Stimulated activated CD8-positive, alpha-beta memory T cell treated with anti-CD3 and anti-CD28 coated beads, Interleukin-12 subunit alpha, Interleukin-12 subunit beta, amount 100 ng/mL, for 1 hour (primary cell): Measurements from ENCODE around the gene L3MBTL1.

Experiments
- DNase-seq: peaks from one replicate; pipeline ENCODE4 v3.0.0-alpha.2; 2020; ENCODE audit warnings: low read depth

L3MBTL1 gene

DNA sequence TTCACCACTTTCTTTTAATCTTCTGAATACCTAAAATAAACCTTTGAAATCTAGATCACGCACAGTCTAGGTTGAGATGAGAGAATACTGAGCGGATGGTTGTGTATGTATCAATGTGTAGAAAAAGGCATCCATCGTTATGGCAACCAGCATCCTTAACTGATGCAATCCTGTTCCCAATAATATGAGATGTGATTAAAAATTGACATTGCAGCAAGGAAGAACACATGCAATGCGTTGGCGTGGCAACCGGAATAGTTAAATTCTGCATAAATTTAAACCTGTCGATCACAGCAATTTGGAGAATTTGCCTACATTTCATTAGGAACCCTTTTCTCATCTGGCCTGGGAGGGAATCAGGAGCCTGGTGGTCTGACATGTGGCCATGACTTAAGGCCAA lies 1.3 kb upstream of the L3MBTL1 start:
- DNase-seq: no peak

DNA sequence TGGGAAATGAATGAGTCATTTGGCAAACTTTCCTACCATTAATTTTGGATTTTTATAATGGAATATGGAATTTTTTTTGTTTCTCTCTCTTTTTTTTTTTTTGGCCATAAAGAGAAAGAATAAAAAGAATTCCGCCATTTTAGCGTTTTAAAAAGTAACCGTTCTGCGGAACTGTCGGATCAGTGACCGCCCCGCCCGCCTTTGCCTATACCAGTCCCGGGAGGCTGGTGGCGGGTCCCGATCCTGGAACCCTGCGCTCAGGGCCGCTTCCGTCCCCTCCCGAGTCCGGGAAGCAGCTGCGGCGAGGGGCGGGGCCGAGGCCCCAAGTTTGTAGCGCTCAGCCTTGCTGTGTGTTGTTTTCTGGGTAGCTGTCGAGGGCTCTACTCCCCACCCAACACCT lies 609 bp downstream of the L3MBTL1 start:
- DNase-seq: no peak

DNA sequence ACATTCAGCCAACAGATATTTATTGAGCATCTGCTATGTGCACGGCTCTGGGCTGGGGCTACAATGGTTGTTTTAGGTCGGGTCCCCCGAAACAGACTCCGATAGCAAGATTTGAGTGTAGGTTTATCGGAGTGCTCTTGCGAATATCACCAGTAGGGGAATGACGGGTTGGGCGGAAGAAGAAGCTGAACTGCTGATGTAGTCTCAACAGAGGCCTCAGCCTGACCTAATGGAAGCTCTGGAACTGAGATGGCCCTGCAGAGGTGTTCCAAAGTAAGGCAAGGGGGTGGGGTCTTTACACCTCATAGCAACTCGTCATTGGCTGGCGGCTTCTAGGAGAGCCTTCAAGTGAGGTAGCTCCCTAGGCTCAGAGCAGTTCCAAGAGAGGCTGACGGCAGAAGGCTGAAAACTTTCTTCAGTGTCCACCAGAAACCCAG lies 1.1 kb downstream of the L3MBTL1 start:
- DNase-seq: no peak

DNA sequence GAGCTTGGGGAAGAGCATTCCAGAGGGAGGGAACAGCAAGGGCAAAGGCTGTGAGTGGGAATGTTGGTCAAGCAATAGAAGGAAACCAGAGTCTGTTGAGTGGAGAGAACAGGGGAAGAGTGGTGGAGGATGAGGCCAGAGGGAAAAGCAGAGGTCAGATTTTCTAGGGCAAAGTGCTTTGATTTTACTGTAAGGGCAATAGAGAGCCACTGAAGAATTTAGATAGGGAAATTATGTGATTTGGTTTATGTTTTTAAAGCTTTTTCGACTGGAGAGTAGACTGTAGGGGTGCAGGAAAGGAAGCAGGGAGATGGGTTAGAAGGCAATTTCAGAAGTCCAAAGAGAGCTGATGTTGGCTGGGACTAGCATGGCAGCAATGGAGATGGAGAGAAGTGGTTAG lies 4.4 kb downstream of the L3MBTL1 start:
- DNase-seq: no peak

DNA sequence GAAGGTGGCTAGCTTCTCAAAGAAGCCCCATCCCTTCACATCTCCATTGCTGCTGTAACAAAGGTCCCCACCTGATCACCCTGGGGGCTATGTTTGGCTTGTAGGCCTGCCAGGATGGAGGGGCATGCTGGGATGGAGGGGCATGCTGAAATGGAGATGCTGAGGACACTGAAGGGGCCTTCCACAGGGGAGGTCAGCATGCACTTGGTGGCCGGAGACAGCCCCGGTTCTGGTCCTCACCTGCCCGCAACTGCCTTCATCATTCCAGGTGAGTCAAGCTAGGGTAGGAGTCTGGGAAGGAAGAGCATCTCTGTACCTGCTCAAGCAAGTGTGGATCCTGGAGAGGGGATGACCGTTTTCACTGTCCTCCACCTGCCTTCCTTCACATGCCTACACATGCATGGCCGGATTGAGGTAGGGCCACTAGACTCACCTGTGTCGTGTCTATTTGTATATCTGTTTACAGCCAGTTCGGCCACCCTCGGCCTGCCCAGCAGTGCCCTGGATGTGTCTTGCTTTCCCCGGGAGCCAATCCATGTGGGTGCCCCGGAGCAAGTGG lies 6.0 kb downstream of the L3MBTL1 start:
- DNase-seq: no peak

DNA sequence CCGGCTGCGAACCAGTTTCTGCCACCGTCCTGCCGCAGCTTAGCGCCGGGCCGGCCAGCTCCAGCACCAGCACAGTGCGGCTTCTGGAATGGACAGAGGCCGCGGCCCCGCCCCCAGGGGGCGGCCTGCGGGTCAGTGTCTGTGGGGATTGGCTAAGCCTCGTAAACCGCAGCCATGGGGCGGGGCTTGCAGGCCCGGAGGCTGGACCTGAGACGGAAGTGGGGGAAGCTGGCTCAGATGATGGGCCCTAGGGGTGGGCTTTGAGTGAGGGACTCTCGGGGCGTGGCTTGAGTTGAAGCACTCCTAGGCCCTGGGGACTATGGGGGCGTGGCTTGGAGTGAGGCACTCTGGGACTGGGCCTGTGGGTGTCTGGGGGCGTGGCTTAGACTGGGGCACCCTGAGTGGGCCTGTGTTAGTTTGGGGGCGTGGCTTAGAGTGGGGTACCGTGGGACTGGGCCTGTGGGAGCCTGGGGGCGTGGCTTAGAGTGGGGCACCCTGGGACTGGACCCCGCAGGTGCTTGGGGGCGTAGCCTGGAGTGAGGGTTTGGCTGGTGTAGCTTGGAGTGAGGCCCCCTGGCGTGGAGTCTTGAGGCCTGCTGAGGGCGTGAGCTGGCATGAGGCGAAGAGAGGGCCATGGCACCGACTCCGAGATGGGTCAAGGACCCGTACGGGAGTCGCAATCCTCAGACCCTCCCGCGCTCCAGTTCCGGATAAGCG lies 6.6 kb downstream of the L3MBTL1 start:
- DNase-seq: peak; percentile 81

DNA sequence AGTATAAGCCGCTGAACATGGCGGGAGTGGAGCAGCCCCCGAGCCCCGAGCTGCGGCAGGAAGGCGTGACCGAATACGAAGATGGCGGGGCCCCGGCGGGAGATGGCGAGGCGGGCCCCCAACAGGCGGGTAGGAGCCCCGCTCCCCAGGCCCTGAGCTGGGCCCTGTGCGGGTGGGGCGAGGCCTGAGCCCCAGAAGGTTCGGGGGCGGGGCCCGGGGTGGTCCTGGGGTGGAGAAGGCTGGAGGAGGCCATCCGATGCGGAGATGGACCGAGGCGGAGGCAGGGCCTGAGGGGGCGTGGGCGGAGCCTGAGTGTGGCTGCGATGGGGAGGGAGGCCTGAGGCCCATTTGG lies 7.1 kb downstream of the L3MBTL1 start:
- DNase-seq: no peak

DNA sequence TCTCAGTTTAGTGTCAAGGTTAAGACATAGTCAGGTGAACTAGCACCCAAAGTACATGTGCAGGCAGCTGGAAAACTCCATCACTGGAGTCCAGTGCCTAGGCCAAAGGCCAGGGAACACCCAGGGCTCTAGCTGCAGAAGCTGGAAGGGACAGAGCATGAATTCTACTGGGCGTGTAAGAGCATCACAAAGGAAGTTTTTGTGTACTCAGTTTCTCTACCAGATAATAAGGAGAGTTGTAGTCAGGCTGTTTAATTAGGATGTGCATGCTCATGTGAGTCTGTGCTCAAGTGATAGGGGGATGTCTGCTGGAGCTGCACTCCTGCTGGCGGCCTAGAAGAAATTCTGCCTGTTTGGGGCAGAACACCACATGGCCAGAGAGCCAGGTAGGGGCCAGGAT lies 8.1 kb downstream of the L3MBTL1 start:
- no peak for DNase-seq

DNA sequence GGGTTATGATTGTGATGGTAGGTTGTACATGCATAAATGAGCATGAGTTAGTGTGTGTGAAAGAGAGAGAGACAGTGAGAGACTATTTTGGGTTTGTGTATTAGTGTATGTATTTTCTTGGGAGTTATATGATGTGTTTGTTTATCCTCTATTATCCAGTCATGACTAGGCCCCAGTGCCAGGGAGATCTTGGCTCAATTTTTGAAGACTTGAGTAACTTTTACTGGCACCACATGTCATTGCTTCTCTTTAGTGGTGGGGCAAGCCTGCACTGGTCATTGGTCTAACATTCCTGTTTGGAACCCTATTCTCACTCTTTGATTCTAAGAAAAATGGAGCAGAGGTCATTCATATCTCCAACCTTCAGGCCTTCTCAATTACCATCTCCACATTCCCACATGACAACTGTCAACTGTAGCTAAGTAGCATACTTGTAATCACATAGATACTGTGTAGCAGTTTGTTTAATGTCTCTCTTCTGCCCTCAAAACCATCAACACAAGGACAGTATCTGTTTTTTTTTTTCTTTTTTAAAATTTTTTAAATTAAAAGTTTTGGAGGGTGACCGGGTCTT lies 8.8 kb downstream of the L3MBTL1 start:
- no peak for DNase-seq

DNA sequence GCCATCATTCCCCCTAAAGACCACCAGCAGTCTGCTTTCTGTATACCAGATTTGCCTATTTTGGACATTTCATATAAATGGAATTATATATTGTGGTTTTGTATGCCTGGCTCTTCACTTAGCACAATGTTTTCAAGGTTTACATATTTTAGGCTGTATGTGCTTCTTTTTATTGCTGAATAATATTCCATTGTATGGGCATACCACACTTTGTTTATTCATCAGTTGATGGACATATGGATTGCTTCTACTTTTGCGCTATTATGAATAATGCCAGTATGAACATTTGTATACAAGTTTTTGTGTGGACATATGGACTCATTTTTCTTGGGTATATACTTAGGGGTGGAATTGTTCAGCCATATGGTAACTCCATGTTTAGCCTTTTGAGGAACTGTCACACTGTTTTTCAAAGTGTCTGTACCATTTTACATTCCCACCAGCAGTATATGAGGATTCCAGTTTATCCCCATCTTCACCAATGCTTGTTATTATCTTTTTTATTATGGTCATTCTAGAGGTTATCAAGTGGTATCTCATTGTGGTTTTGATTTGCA lies 12.7 kb downstream of the L3MBTL1 start:
- DNase-seq: no peak

DNA sequence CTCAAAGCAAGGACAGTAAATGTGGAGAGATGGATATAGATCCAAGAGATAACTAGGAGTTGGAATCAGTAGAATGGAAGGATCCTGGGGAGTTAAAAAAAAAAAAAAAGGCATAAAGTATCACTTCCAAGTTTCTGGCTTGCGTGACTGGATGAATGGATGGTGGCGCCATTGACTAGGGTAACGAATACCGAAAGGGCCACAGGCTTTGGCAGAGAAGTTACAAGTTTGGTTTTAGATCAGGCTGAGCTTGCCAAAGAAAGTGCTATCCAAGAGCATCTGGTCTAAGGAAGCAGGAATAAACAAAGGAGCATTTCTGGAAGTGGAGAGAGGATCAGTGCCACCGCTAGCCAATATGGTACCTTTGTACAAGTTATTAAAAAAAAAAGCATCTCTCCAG lies 17.5 kb downstream of the L3MBTL1 start:
- no peak for DNase-seq

DNA sequence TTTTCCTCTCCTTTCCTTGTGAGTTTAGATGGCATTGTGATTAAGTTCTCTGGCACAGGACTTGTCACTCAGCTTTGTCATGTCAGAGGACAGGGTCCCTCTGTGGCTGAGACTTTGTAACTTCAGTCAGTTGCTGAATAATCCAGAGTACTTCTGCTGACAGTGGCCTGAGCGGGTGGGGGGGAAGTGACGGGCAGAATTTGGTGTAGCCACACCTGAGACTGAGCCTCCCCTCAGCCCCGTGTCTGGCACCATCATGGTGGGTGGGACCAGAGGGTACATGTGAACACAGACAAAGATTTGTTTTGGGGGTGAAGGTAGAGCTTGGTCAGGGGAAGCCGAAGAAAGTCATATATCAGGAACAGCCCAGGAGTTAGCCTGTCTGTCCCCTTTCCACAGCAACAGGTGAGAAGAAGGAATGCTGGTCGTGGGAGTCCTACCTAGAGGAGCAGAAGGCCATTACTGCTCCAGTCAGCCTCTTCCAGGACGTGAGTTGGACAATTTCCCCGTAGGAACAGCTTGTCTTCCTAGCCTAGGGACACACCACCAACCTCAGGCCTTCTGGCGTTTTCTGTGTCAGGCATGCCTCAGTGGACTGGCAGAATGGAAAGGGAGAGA lies 20.9 kb downstream of the L3MBTL1 start:
- no peak for DNase-seq

DNA sequence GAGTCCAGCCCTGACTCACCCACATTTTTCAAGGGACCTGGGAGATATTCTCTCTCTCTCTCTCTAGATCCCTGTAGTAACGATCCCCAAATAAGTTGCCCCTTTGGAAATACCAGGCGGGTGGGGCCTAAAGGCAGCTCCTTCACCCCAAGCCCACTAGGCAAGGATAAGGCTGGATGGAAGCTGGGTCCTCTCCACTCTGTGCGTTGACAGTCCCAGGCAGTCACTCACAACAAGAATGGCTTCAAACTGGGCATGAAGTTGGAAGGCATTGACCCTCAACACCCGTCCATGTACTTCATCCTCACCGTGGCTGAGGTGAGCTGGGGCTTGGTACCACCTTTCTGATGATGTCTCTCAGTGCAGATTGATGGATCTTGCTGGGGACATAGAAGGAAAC lies 21.6 kb downstream of the L3MBTL1 start:
- no peak for DNase-seq

DNA sequence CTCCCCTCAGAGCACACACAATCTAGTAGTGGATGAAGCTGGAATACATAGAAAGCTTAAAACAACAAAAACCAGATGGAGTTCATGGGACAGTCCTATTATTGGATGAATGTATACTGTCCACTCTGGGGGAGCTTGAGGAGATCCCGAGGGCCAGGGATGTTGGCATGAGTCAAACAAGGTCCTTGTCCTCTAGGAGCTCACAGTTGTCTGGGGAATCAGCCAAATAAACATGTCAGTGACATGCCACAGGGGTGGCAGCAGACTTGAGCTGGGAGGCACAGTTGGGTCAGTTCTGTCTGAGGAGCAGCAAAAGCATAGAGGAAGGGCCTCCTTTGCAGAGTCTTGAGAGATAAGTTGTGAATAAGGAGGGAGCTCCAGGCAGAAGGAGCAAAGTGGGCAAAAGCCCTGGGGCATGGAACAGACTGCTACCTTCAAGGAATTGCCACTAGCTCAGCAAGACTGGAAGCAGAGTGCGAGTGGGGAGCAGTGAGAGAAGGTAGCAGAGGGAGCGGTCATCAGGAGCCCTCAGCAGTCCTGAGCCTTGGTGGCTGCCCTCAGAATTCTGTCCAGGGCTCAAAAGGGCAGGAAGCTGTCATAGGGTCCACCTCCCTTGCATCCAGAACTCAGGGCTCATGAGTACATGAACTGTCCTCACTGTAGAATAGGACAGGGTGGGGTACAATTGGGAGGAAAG lies 22.1 kb downstream of the L3MBTL1 start:
- DNase-seq: no peak

DNA sequence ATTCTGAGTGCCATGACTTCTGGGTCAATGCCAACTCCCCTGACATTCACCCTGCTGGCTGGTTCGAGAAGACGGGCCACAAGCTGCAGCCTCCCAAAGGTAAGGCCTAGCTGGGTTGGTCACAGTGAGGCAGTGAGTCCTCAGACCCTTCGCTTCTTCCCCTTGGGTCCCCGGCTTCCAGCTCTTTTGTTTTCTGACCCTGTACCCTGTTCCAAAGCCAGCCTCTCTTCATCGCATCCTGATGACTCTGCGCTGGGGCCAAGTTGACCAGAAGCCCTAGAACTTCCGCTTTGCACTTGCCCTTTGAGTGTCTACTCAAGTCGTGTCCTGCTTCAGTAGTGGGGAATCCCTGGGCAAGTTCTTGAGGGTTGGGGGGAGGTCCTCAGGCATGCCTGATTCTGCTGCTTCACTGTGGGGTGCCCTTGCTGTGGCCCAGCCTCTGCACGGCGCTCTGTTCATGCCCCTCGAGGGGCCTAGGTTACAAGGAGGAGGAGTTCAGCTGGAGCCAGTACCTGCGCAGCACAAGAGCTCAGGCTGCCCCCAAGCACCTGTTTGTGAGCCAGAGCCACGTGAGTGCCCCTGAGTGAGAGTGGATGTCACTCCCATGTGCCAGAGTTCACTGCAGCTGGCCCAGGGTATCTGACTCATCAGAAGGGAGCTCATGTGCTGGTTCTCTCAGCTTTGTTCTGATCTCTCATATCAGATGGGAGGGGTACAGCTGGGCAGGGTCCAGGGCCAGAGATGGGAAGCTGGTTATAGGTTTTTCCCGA lies 23.0 kb downstream of the L3MBTL1 start:
- no peak for DNase-seq

DNA sequence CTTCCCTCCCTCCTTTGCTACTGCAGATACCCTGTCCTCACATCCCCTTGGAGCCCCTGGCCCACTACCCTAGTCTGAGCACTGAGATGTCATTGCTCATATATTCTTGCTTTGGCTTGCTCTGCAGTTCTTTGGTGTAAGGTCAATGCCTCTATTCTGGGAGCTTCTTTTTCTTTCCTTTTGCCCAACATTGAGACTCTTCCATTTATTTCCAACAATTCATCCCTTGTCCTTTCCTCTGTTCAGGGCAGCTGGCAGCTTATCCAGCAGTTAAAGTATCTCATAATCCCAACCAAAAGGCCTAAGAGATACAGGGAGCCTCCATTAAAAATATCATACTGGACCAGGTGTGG lies 23.6 kb downstream of the L3MBTL1 start:
- no peak for DNase-seq

DNA sequence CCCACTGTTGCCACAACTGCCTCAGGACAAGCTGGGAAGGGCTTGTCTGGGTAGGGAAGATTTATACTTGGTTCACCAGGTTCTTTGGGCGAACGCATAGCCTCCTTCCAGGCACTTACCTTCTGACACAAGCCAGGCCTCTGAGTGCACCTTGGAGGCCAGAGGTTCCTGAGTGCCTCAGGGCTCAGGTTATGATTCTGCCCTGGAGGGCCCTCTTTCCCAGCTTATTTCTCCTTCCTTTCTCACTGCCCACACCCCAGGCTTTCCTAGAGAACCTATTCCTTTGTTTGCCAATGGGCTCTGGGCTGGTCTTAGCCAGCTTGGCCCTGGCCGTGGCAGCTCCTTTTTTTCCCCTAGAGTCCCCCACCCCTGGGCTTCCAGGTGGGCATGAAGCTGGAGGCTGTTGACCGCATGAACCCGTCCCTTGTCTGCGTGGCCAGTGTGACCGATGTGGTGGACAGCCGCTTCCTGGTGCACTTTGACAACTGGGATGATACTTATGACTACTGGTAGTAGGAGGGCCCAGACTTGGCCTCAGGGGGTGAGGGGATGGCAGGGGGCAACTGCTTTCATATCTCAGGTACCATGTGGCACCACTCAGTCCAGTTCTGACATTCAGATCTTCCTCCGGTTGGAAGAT lies 25.0 kb downstream of the L3MBTL1 start:
- DNase-seq: no peak

DNA sequence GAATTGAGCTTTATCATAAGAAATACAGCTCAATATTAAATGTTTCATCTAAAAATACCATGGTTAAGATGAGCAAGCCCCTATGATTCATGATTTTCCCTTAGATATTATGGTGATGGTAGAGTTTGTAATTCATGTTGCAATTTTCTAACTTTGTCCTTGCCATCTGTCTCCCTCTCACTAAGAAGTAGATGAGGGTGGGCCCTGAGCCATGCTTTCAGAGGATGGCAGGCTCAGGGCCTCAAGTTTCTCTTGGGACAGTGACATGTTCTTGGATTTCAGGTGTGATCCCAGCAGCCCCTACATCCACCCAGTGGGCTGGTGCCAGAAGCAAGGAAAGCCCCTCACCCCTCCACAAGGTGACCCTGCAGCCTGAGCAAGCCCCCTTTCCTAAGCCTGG lies 25.6 kb downstream of the L3MBTL1 start:
- no peak for DNase-seq

DNA sequence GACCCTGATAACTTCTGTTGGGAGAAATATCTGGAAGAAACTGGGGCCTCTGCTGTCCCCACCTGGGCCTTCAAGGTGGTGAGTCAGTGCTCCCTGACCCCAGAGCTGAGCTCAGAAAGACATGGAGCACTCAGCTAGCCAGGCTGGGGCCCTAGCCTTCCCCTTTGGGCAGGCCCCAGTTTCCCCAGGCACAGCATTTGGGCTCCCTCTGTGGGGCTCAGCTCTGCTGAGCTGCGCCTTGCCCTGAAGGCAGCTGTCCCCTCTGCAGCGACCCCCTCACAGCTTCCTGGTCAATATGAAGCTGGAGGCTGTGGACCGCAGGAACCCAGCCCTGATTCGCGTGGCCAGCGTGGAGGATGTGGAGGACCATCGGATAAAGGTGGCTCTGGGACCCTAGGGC lies 26.5 kb downstream of the L3MBTL1 start:
- no peak for DNase-seq

DNA sequence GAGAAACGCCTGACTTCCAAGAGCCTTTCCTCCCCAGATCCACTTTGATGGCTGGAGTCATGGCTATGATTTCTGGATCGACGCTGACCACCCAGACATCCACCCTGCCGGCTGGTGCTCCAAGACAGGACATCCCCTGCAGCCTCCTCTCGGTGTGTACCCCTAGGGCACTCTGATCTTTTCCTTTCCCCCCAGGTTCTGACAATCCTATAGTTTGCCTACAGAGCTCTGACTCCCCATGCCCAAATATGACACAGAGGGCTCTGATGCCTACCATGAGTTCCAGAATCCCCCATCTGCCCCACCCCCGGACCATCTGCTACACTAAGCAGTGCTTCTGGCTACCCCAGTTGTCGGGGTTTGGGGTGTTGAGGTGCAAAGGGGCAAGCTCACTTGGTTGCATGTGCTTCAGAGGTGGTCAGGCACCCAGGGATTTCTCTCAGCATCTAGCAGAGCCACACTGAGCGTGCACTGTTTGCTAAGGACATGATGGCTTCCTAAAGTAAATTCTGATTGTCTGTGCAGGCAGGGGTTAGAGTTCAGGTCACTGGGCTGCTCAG lies 27.4 kb downstream of the L3MBTL1 start:
- DNase-seq: no peak

DNA sequence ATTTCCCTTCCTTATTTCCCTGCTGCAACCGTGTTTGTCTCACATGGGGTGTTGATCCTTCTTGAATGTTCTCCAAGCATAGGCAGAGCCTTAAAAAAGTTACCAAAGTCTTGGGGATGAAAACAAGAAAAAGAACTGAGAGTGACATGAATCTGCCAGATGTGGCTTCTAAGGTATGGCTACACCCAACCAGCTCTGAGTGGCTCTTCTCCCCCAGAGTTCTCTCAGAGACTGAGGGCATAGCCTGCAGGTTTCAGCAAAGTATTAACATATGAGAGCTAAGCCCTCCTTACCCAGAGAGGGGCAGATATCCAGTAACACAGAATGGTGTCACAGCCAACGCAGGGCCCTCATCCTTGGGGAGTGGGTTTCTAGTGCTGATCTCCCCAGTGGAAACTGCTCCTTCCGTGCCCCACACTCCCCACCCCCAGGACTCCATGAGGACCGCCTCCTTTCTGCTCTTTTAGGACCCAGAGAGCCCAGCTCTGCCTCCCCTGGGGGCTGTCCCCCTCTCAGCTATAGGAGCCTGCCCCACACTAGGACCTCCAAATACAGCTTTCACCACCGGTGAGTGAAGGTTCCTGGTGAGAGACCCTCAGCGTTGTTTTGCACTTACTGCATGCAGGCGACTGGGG lies 28.0 kb downstream of the L3MBTL1 start:
- no peak for DNase-seq
